GM23338 (cell line): ENCODE results near the gene CDH8. TPM values are rescaled to one million over a fixed set of nuclear protein-coding genes. Genes with fewer than 3 reads are reported as not detected.
A peak's percentile ranks its signal among the peaks of the same experiment; 100 is the strongest.

Experiments
- ATAC-seq: fragments of 200-7000 bp; cut with Tn5 transposase; 3 replicates; pipeline ENCODE4 v1.9.1; 2020
- DNase-seq: peaks from one replicate; pipeline ENCODE4 v3.0.0-alpha.2; 2015; ENCODE audit warnings: low spot score
- H2AFZ ChIP-seq: fragments of 200-600 bp; sonication (generic); 2 replicates; pipeline ENCODE4 v1.8.0; 2016; ENCODE audit warnings: antibody characterized with exemption, mild to moderate bottlenecking, moderate library complexity
- H3F3A ChIP-seq: fragments of 200-600 bp; sonication (generic); replicated peaks from 2 replicates; pipeline ENCODE4 v1.8.0; 2017; ENCODE audit warnings: antibody characterized with exemption, mixed run types, low read depth
- H3K27ac ChIP-seq: fragments of 200-600 bp; sonication (generic); 2 replicates; pipeline ENCODE4 v1.6.1; 2016; ENCODE audit warnings: low read depth
- H3K27me3 ChIP-seq: fragments of 200-600 bp; sonication (generic); 2 replicates; pipeline ENCODE4 v1.8.0; 2016; ENCODE audit warnings: mild to moderate bottlenecking, mixed run types, moderate library complexity; ENCODE audit not compliant: insufficient read depth
- H3K36me3 ChIP-seq: fragments of 200-600 bp; sonication (generic); 2 replicates; pipeline ENCODE4 v1.8.0; 2016; ENCODE audit warnings: mild to moderate bottlenecking; ENCODE audit not compliant: insufficient read depth
- H3K4me1 ChIP-seq: fragments of 200-600 bp; sonication (generic); 2 replicates; pipeline ENCODE4 v1.8.0; 2016; ENCODE audit warnings: mild to moderate bottlenecking, moderate library complexity; ENCODE audit not compliant: insufficient read depth
- H3K4me2 ChIP-seq: fragments of 200-600 bp; sonication (generic); 2 replicates; pipeline ENCODE4 v1.7.1; 2017; ENCODE audit warnings: mixed run types
- H3K4me3 ChIP-seq: fragments of 200-600 bp; sonication (generic); 2 replicates; pipeline ENCODE4 v1.6.1; 2016; ENCODE audit warnings: mixed run types
- H3K79me2 ChIP-seq: fragments of 200-600 bp; sonication (generic); replicated peaks from 2 replicates; pipeline ENCODE4 v1.8.0; 2017; ENCODE audit warnings: mild to moderate bottlenecking; ENCODE audit not compliant: insufficient read depth
- H3K9me2 ChIP-seq: fragments of 200-600 bp; sonication (generic); 2 replicates; pipeline ENCODE4 v1.8.0; 2017; ENCODE audit not compliant: insufficient read depth
- H4K20me1 ChIP-seq: fragments of 200-600 bp; sonication (generic); replicated peaks from 2 replicates; pipeline ENCODE4 v1.8.0; 2017; ENCODE audit warnings: mild to moderate bottlenecking; ENCODE audit not compliant: insufficient read depth
- H3K27ac Mint-ChIP-seq: 2 replicates; pipeline ENCODE4 v1.8.0; 2020; ENCODE audit warnings: inconsistent platforms, mild to moderate bottlenecking, moderate library complexity, mixed read lengths
- H3K27me3 Mint-ChIP-seq: 3 replicates; pipeline ENCODE4 v1.8.0; 2022; ENCODE audit warnings: low read depth, mild to moderate bottlenecking, moderate library complexity, mixed read lengths, inconsistent platforms; ENCODE audit not compliant: insufficient read depth, poor library complexity
- H3K36me3 Mint-ChIP-seq: 3 replicates; pipeline ENCODE4 v1.8.0; 2021; ENCODE audit warnings: low read depth, mild to moderate bottlenecking, inconsistent platforms, moderate library complexity, mixed read lengths
- H3K4me1 Mint-ChIP-seq: 3 replicates; pipeline ENCODE4 v1.8.0; 2020; ENCODE audit warnings: mild to moderate bottlenecking, inconsistent platforms, mixed read lengths
- H3K4me3 Mint-ChIP-seq: 3 replicates; pipeline ENCODE4 v1.8.0; 2021; ENCODE audit warnings: moderate library complexity, mild to moderate bottlenecking, inconsistent platforms, mixed read lengths
- H3K9me3 Mint-ChIP-seq: 3 replicates; pipeline ENCODE4 v1.8.0; 2020; ENCODE audit warnings: moderate library complexity, mild to moderate bottlenecking, inconsistent platforms, mixed read lengths
- CREB1 ChIP-seq: fragments of 250-450 bp; sonication (Bioruptor Pico); IDR thresholded peaks from 2 replicates; pipeline ENCODE4 v1.5.0; 2020; ENCODE audit warnings: low read depth, mild to moderate bottlenecking, moderate library complexity
- EZH2 ChIP-seq: fragments of 200-600 bp; sonication (generic); IDR thresholded peaks from one replicate; pipeline ENCODE4 v1.8.0; 2017; ENCODE audit warnings: antibody characterized with exemption, mild to moderate bottlenecking, low read depth; ENCODE audit not compliant: unreplicated experiment
- EZH2phosphoT487 ChIP-seq: fragments of 200-600 bp; sonication (generic); IDR thresholded peaks from one replicate; pipeline ENCODE4 v1.8.1; 2018; ENCODE audit warnings: antibody characterized with exemption; ENCODE audit not compliant: unreplicated experiment
- JUNB ChIP-seq: IDR thresholded peaks from one replicate; pipeline ENCODE4 v1.6.1; 2016; ENCODE audit warnings: antibody characterized with exemption; ENCODE audit not compliant: unreplicated experiment
- NANOG ChIP-seq: IDR thresholded peaks from 2 replicates; pipeline ENCODE4 v1.6.1; 2016; ENCODE audit warnings: antibody characterized with exemption, borderline replicate concordance
- POLR2AphosphoS5 ChIP-seq: IDR thresholded peaks from 2 replicates; pipeline ENCODE4 v1.6.1; 2016; ENCODE audit warnings: antibody characterized with exemption, low read depth
- STAT1 ChIP-seq: IDR thresholded peaks from one replicate; pipeline ENCODE4 v1.6.1; 2016; ENCODE audit warnings: antibody characterized with exemption; ENCODE audit not compliant: unreplicated experiment
- ZNF114 ChIP-seq: fragments of 250-450 bp; sonication (Bioruptor Pico); IDR thresholded peaks from 2 replicates; pipeline ENCODE4 v1.5.0; 2020; ENCODE audit warnings: mild to moderate bottlenecking, moderate library complexity
- ZNF331 ChIP-seq: fragments of 250-450 bp; sonication (Bioruptor Pico); IDR thresholded peaks from 2 replicates; pipeline ENCODE4 v1.5.0; 2020; ENCODE audit warnings: low read depth, mild to moderate bottlenecking, moderate library complexity
- polyA plus RNA-seq: library from polyadenylated mRNA; unstranded; fragments of >200 nt; fragmentation: Nextera tagmentation; extraction: Ambion mirVana; gene quantifications from 2 replicates; pipeline ENCODE4 v1.2.1, GENCODE V29; 2016
- total RNA-seq: library from RNA; depleted of rRNA; stranded (reverse); fragments of >200 nt; shearing (Covaris generic); gene quantifications from 2 replicates; pipeline ENCODE4 v1.2.3, GENCODE V29; 2014
- TF ChIP-seq, protein P1 (sequence below): IDR thresholded peaks from 2 replicates; pipeline ENCODE4 v1.6.1; 2016; ENCODE audit warnings: antibody characterized with exemption
- TF ChIP-seq, protein P2 (sequence below), 2 experiments: fragments of 200-600 bp in 1 of 2; sonication (generic) in 1 of 2; conservative IDR thresholded peaks; 2 replicates each; pipeline versions ENCODE4 v1.5.1 to v1.6.1; 2016 to 2017; ENCODE audit warnings: antibody characterized with exemption in 2 of 2, low read depth in 2 of 2, mild to moderate bottlenecking in 2 of 2, moderate library complexity in 1 of 2
- TF ChIP-seq, protein P3 (sequence below): IDR thresholded peaks from one replicate; pipeline ENCODE4 v1.6.1; 2018; ENCODE audit warnings: antibody characterized with exemption; ENCODE audit not compliant: unreplicated experiment
- TF ChIP-seq, protein P4 (sequence below): fragments of 250-450 bp; sonication (Bioruptor Pico); IDR thresholded peaks from 2 replicates; pipeline ENCODE4 v1.5.0; 2020; ENCODE audit warnings: mild to moderate bottlenecking, moderate library complexity

CDH8 gene
- total and polyA plus RNA-seq, 2 experiments from 2014 or later = 10.2 to 11.7 TPM

DNA sequence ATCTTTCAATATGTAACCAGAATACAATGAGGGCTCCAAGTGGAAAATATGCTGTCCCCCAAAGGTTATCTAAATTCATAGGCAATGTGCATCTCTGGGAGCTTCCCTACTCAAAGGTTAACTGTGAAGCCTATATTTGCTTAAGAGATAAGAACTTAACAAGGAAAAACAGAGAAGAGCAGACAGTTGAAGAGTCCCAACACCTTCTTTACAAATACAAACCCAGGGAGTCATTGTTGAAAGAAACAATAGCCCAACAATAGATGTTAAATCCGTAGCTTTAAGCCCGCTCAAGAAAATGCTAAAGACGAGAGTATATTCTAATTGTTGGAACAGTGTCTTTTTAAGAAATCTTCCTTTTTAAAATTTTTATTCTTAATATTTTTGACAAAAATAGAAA lies 87.8 kb downstream of the CDH8 start:
- Histone ChIP-seq H2AFZ (no peak overlapping the region), H3K79me2 (no peaks in the 10 kb centered on the region), H3K4me3 (no peak overlapping the region), H3K9me2 (no peaks in the 10 kb centered on the region), H3K36me3 (no peaks in the 10 kb centered on the region), H3K27me3 (no peaks in the 10 kb centered on the region), H3F3A (no peaks in the 10 kb centered on the region), H3K4me1 (peaks cover 12% of the 10 kb centered on the region), H4K20me1 (no peaks in the 10 kb centered on the region), H3K4me2 (peak overlapping the region; percentile 19; the same call in 1 of the 2 replicates), H3K27ac (no peak overlapping the region)
- TF ChIP-seq CREB1 (CRISPR knock-in tag) (no peak), EZH2 (no peak), STAT1 (no peak), ZNF114 (CRISPR knock-in tag) (no peak), EZH2phosphoT487 (no peak), NANOG (no peak), ZNF331 (no peak), POLR2AphosphoS5 (no peak), JUNB (no peak)
- TF ChIP-seq, protein P1, sequence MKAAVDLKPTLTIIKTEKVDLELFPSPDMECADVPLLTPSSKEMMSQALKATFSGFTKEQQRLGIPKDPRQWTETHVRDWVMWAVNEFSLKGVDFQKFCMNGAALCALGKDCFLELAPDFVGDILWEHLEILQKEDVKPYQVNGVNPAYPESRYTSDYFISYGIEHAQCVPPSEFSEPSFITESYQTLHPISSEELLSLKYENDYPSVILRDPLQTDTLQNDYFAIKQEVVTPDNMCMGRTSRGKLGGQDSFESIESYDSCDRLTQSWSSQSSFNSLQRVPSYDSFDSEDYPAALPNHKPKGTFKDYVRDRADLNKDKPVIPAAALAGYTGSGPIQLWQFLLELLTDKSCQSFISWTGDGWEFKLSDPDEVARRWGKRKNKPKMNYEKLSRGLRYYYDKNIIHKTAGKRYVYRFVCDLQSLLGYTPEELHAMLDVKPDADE = no peak
- TF ChIP-seq, protein P2, sequence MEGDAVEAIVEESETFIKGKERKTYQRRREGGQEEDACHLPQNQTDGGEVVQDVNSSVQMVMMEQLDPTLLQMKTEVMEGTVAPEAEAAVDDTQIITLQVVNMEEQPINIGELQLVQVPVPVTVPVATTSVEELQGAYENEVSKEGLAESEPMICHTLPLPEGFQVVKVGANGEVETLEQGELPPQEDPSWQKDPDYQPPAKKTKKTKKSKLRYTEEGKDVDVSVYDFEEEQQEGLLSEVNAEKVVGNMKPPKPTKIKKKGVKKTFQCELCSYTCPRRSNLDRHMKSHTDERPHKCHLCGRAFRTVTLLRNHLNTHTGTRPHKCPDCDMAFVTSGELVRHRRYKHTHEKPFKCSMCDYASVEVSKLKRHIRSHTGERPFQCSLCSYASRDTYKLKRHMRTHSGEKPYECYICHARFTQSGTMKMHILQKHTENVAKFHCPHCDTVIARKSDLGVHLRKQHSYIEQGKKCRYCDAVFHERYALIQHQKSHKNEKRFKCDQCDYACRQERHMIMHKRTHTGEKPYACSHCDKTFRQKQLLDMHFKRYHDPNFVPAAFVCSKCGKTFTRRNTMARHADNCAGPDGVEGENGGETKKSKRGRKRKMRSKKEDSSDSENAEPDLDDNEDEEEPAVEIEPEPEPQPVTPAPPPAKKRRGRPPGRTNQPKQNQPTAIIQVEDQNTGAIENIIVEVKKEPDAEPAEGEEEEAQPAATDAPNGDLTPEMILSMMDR (conservative IDR thresholded peaks at IDR 0.05; ENCODE audit: low read depth in 2 of 2) = no peak
- TF ChIP-seq, protein P3, sequence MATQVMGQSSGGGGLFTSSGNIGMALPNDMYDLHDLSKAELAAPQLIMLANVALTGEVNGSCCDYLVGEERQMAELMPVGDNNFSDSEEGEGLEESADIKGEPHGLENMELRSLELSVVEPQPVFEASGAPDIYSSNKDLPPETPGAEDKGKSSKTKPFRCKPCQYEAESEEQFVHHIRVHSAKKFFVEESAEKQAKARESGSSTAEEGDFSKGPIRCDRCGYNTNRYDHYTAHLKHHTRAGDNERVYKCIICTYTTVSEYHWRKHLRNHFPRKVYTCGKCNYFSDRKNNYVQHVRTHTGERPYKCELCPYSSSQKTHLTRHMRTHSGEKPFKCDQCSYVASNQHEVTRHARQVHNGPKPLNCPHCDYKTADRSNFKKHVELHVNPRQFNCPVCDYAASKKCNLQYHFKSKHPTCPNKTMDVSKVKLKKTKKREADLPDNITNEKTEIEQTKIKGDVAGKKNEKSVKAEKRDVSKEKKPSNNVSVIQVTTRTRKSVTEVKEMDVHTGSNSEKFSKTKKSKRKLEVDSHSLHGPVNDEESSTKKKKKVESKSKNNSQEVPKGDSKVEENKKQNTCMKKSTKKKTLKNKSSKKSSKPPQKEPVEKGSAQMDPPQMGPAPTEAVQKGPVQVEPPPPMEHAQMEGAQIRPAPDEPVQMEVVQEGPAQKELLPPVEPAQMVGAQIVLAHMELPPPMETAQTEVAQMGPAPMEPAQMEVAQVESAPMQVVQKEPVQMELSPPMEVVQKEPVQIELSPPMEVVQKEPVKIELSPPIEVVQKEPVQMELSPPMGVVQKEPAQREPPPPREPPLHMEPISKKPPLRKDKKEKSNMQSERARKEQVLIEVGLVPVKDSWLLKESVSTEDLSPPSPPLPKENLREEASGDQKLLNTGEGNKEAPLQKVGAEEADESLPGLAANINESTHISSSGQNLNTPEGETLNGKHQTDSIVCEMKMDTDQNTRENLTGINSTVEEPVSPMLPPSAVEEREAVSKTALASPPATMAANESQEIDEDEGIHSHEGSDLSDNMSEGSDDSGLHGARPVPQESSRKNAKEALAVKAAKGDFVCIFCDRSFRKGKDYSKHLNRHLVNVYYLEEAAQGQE = no peak
- TF ChIP-seq, protein P4, sequence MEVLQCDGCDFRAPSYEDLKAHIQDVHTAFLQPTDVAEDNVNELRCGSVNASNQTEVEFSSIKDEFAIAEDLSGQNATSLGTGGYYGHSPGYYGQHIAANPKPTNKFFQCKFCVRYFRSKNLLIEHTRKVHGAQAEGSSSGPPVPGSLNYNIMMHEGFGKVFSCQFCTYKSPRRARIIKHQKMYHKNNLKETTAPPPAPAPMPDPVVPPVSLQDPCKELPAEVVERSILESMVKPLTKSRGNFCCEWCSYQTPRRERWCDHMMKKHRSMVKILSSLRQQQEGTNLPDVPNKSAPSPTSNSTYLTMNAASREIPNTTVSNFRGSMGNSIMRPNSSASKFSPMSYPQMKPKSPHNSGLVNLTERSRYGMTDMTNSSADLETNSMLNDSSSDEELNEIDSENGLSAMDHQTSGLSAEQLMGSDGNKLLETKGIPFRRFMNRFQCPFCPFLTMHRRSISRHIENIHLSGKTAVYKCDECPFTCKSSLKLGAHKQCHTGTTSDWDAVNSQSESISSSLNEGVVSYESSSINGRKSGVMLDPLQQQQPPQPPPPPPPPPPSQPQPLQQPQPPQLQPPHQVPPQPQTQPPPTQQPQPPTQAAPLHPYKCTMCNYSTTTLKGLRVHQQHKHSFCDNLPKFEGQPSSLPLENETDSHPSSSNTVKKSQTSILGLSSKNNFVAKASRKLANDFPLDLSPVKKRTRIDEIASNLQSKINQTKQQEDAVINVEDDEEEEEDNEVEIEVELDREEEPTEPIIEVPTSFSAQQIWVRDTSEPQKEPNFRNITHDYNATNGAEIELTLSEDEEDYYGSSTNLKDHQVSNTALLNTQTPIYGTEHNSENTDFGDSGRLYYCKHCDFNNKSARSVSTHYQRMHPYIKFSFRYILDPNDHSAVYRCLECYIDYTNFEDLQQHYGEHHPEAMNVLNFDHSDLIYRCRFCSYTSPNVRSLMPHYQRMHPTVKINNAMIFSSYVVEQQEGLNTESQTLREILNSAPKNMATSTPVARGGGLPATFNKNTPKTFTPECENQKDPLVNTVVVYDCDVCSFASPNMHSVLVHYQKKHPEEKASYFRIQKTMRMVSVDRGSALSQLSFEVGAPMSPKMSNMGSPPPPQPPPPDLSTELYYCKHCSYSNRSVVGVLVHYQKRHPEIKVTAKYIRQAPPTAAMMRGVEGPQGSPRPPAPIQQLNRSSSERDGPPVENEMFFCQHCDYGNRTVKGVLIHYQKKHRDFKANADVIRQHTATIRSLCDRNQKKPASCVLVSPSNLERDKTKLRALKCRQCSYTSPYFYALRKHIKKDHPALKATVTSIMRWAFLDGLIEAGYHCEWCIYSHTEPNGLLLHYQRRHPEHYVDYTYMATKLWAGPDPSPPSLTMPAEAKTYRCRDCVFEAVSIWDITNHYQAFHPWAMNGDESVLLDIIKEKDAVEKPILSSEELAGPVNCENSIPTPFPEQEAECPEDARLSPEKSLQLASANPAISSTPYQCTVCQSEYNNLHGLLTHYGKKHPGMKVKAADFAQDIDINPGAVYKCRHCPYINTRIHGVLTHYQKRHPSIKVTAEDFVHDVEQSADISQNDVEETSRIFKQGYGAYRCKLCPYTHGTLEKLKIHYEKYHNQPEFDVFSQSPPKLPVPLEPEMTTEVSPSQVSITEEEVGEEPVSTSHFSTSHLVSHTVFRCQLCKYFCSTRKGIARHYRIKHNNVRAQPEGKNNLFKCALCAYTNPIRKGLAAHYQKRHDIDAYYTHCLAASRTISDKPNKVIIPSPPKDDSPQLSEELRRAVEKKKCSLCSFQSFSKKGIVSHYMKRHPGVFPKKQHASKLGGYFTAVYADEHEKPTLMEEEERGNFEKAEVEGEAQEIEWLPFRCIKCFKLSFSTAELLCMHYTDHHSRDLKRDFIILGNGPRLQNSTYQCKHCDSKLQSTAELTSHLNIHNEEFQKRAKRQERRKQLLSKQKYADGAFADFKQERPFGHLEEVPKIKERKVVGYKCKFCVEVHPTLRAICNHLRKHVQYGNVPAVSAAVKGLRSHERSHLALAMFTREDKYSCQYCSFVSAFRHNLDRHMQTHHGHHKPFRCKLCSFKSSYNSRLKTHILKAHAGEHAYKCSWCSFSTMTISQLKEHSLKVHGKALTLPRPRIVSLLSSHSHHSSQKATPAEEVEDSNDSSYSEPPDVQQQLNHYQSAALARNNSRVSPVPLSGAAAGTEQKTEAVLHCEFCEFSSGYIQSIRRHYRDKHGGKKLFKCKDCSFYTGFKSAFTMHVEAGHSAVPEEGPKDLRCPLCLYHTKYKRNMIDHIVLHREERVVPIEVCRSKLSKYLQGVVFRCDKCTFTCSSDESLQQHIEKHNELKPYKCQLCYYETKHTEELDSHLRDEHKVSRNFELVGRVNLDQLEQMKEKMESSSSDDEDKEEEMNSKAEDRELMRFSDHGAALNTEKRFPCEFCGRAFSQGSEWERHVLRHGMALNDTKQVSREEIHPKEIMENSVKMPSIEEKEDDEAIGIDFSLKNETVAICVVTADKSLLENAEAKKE (CRISPR knock-in tag) = no peak
- ATAC-seq (peak; percentile 73), DNase-seq (no peak)
- H3K27ac Mint-ChIP-seq = no peak overlapping the region
- H3K4me1 Mint-ChIP-seq = peaks cover 10% of the 10 kb centered on the region
- H3K36me3 Mint-ChIP-seq = no peaks in the 10 kb centered on the region
- no peak overlapping the region for H3K4me3 Mint-ChIP-seq
- H3K27me3 Mint-ChIP-seq = peaks cover 1% of the 10 kb centered on the region
- H3K9me3 Mint-ChIP-seq = no peaks in the 10 kb centered on the region; the same call in 2 of the 3 replicates
